ENCODE data around the gene HK2.

DNA sequence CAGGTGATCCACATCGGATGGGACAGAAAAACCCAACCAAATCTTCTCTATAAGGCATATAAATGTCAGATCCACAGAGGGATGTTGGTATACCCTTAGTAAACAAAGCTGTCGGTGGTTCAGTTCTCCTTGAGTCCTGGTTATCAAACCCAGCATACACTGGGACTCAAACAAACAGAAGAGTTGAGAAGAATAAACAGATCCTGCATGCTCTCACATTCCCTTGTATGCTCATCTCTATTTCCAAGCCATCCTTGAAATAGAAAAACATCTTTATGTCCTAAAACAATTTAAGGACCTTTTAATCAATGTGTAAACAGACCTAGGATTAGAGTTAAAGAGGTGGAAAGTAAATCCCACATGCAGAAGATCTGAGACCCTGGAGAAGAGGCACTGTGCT lies 19.8 kb upstream of the HK2 start:
- TF ChIP-seq POLR2A (IDR thresholded peaks at IDR 0.05; ENCODE audit: low read depth, low read length) (no peak), POLR2AphosphoS5 (IDR thresholded peaks at IDR 0.05; ENCODE audit: low read depth, low read length) (no peak), TAF1 (IDR thresholded peaks at IDR 0.05; ENCODE audit: low read depth, low read length) (no peak)

Measured in GM12891 (cell line).